Loucy (cell line): ENCODE data around the gene OPRM1.

Source experiments
- EZH2phosphoT487 ChIP-seq: fragments of 200-600 bp; IDR thresholded peaks from 2 replicates; pipeline ENCODE4 v1.6.1; 2018; ENCODE audit warnings: antibody characterized with exemption, mild to moderate bottlenecking, moderate library complexity, borderline replicate concordance
- TF ChIP-seq, protein P1 (sequence below): fragments of 200-600 bp; sonication (generic); conservative IDR thresholded peaks from 2 replicates; pipeline ENCODE4 v1.5.1; 2014; ENCODE audit warnings: mild to moderate bottlenecking, antibody characterized with exemption, low read length

GRCh38 chr6:154202339-154202738 is 163.3 kb downstream of the OPRM1 start:
- TF ChIP-seq, protein P1, sequence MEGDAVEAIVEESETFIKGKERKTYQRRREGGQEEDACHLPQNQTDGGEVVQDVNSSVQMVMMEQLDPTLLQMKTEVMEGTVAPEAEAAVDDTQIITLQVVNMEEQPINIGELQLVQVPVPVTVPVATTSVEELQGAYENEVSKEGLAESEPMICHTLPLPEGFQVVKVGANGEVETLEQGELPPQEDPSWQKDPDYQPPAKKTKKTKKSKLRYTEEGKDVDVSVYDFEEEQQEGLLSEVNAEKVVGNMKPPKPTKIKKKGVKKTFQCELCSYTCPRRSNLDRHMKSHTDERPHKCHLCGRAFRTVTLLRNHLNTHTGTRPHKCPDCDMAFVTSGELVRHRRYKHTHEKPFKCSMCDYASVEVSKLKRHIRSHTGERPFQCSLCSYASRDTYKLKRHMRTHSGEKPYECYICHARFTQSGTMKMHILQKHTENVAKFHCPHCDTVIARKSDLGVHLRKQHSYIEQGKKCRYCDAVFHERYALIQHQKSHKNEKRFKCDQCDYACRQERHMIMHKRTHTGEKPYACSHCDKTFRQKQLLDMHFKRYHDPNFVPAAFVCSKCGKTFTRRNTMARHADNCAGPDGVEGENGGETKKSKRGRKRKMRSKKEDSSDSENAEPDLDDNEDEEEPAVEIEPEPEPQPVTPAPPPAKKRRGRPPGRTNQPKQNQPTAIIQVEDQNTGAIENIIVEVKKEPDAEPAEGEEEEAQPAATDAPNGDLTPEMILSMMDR, result no peak
- no peak for TF ChIP-seq EZH2phosphoT487
